ENCODE measurements around the gene STK11. TPM values are rescaled to one million over a fixed set of nuclear protein-coding genes. Genes with fewer than 3 reads are reported as not detected.

STK11 gene
- total RNA-seq, 5 donors from 2014 or later (not counting 1 experiment from before 2014, with no cell fraction given), result 70.2 to 115 (median 99.5) TPM

GRCh38 chr19:1169921-1170885 lies 35.4 kb upstream of the STK11 start:
- H3K4me1 Mint-ChIP-seq, result peaks cover 18 to 36% (median 33%) of the 10 kb centered on the region in 3 donors
- DNase-seq (no peak), ATAC-seq (replicated peaks in 1 of 4) (no peak)
- Histone ChIP-seq H3K36me3 (ENCODE audit: control insufficient read depth in 2 of 2, extremely low read depth in 1 of 2, insufficient read depth in 1 of 2, low read length in 1 of 2) (peaks cover 13 to 17% of the 10 kb centered on the region in 2 donors), H3K4me3 (ENCODE audit: control insufficient read depth in 1 of 2, extremely low read depth in 1 of 2, low read length in 1 of 2) (no peak overlapping the region), H3K9me3 (no peaks in the 10 kb centered on the region), H3K27me3 (replicated peaks in 1 of 2; ENCODE audit: control insufficient read depth in 2 of 2, extremely low read depth in 1 of 2, insufficient read depth in 2 of 2, low read length in 1 of 2) (no peaks in the 10 kb centered on the region), H3K4me1 (ENCODE audit: control insufficient read depth in 1 of 2, extremely low read depth in 1 of 2, insufficient read depth in 2 of 2, low read length in 2 of 2) (peaks cover 2 to 60% of the 10 kb centered on the region in 2 experiments), H3K27ac (ENCODE audit: low read length) (no peak overlapping the region)
- no peaks in the 10 kb centered on the region for H3K9me3 Mint-ChIP-seq
- 89% methylated on average over 50 of the region's 52 CpGs for WGBS (ENCODE audit: insufficient coverage)
- H3K27me3 Mint-ChIP-seq, result no peaks in the 10 kb centered on the region
- no peak overlapping the region for H3K27ac Mint-ChIP-seq
- H3K36me3 Mint-ChIP-seq, result peaks cover 12% of the 10 kb centered on the region
- H3K4me3 Mint-ChIP-seq, result peak overlapping the region; percentile 21 to 38 (median 22)
- ChIA-PET CTCF (no interaction called here), POLR2A (no interaction called here)

- Histone ChIP-seq H3K27me3 (replicated peaks in 1 of 2; ENCODE audit: control insufficient read depth in 2 of 2, extremely low read depth in 1 of 2, insufficient read depth in 2 of 2, low read length in 1 of 2) (no peaks in the 10 kb centered on the region), H3K4me3 (ENCODE audit: control insufficient read depth in 1 of 2, extremely low read depth in 1 of 2, low read length in 1 of 2) (no peak overlapping the region), H3K9me3 (no peaks in the 10 kb centered on the region), H3K27ac (ENCODE audit: low read length) (no peak overlapping the region), H3K4me1 (ENCODE audit: control insufficient read depth in 1 of 2, extremely low read depth in 1 of 2, insufficient read depth in 2 of 2, low read length in 2 of 2) (peaks cover 2 to 60% of the 10 kb centered on the region in 2 experiments), H3K36me3 (ENCODE audit: control insufficient read depth in 2 of 2, extremely low read depth in 1 of 2, insufficient read depth in 1 of 2, low read length in 1 of 2) (peaks cover 12 to 17% of the 10 kb centered on the region in 2 donors)
- ChIA-PET CTCF (no interaction called here), POLR2A (no interaction called here)
- no peak for DNase-seq
- H3K9me3 Mint-ChIP-seq, result no peaks in the 10 kb centered on the region
- ATAC-seq (replicated peaks in 1 of 4), result no peak
- no peaks in the 10 kb centered on the region for H3K27me3 Mint-ChIP-seq
- H3K4me1 Mint-ChIP-seq, result peaks cover 21 to 39% (median 33%) of the 10 kb centered on the region in 3 donors
- H3K27ac Mint-ChIP-seq, result peak overlapping the region; percentile 29 to 55
- H3K36me3 Mint-ChIP-seq, result peaks cover 12% of the 10 kb centered on the region
- 91% methylated on average over 25 of the region's 38 CpGs for WGBS (ENCODE audit: insufficient coverage)
- peak overlapping the region in 2 of 3 donors; percentile 22 to 38 for H3K4me3 Mint-ChIP-seq
Observed at GRCh38 chr19:1170938-1171754, 34.4 kb upstream of the STK11 start.

GRCh38 chr19:1171755-1172352 lies 33.7 kb upstream of the STK11 start:
- peak overlapping the region; percentile 83 to 86 (median 83) for H3K4me3 Mint-ChIP-seq

GRCh38 chr19:1172353-1173158 lies 33.0 kb upstream of the STK11 start:
- Mint-ChIP-seq H3K4me1 (peaks cover 21 to 36% (median 33%) of the 10 kb centered on the region in 3 donors), H3K27ac (peak overlapping the region; percentile 88 to 90), H3K4me3 (peak overlapping the region; percentile 83 to 86 (median 83)), H3K27me3 (no peaks in the 10 kb centered on the region), H3K36me3 (peaks cover 12% of the 10 kb centered on the region), H3K9me3 (no peaks in the 10 kb centered on the region)
- peak overlapping the region; percentile 76 for H3K27ac ChIP-seq (ENCODE audit: low read length)
- H3K9me3 ChIP-seq, result no peaks in the 10 kb centered on the region
- H3K4me1 ChIP-seq (ENCODE audit: control insufficient read depth in 1 of 2, extremely low read depth in 1 of 2, insufficient read depth in 2 of 2, low read length in 2 of 2), result peaks cover 2 to 56% of the 10 kb centered on the region in 2 experiments
- H3K27me3 ChIP-seq (replicated peaks in 1 of 2; ENCODE audit: control insufficient read depth in 2 of 2, extremely low read depth in 1 of 2, insufficient read depth in 2 of 2, low read length in 1 of 2), result peaks cover 0 to 2% of the 10 kb centered on the region in 2 experiments
- no peak for ATAC-seq (replicated peaks in 1 of 4)
- no peak for DNase-seq
- peak overlapping the region; percentile 63 to 83 for H3K4me3 ChIP-seq (ENCODE audit: control insufficient read depth in 1 of 2, extremely low read depth in 1 of 2, low read length in 1 of 2)
- ChIA-PET CTCF (no interaction called here), POLR2A (no interaction called here)
- WGBS (ENCODE audit: insufficient coverage), result 82% methylated on average over 16 of the region's 36 CpGs
- H3K36me3 ChIP-seq (ENCODE audit: control insufficient read depth in 2 of 2, extremely low read depth in 1 of 2, insufficient read depth in 1 of 2, low read length in 1 of 2), result peaks cover 7% of the 10 kb centered on the region in 2 donors

More at GRCh38 chr19:1171755-1172352, 33.7 kb upstream of the STK11 start:
- Histone ChIP-seq H3K27ac (ENCODE audit: low read length) (no peak overlapping the region), H3K9me3 (no peaks in the 10 kb centered on the region), H3K27me3 (replicated peaks in 1 of 2; ENCODE audit: control insufficient read depth in 2 of 2, extremely low read depth in 1 of 2, insufficient read depth in 2 of 2, low read length in 1 of 2) (no peaks in the 10 kb centered on the region), H3K4me3 (ENCODE audit: control insufficient read depth in 1 of 2, extremely low read depth in 1 of 2, low read length in 1 of 2) (no peak overlapping the region), H3K4me1 (ENCODE audit: control insufficient read depth in 1 of 2, extremely low read depth in 1 of 2, insufficient read depth in 2 of 2, low read length in 2 of 2) (peaks cover 2 to 57% of the 10 kb centered on the region in 2 experiments), H3K36me3 (ENCODE audit: control insufficient read depth in 2 of 2, extremely low read depth in 1 of 2, insufficient read depth in 1 of 2, low read length in 1 of 2) (peaks cover 7 to 14% of the 10 kb centered on the region in 2 donors)
- ChIA-PET POLR2A (no interaction called here), CTCF (no interaction called here)
- DNase-seq (no peak), ATAC-seq (replicated peaks in 1 of 4) (no peak)
- peaks cover 21 to 36% (median 33%) of the 10 kb centered on the region in 3 donors for H3K4me1 Mint-ChIP-seq
- WGBS (ENCODE audit: insufficient coverage), result 85% methylated on average over 4 of the region's 15 CpGs
- no peaks in the 10 kb centered on the region for H3K9me3 Mint-ChIP-seq
- H3K36me3 Mint-ChIP-seq, result peaks cover 12% of the 10 kb centered on the region
- no peaks in the 10 kb centered on the region for H3K27me3 Mint-ChIP-seq
- peak overlapping the region; percentile 70 to 76 for H3K27ac Mint-ChIP-seq

GRCh38 chr19:1173159-1173844 lies 32.3 kb upstream of the STK11 start:
- Mint-ChIP-seq H3K27me3 (no peaks in the 10 kb centered on the region), H3K36me3 (peaks cover 12% of the 10 kb centered on the region), H3K9me3 (no peaks in the 10 kb centered on the region), H3K4me1 (peaks cover 21 to 36% (median 33%) of the 10 kb centered on the region in 3 donors), H3K27ac (peak overlapping the region; percentile 88 to 90), H3K4me3 (peak overlapping the region; percentile 83 to 86 (median 83))
- DNase-seq (peak in 3 of 35 experiments; percentile 5 to 42 (median 12)), ATAC-seq (replicated peaks in 1 of 4) (peak; percentile 32 to 43 (median 38))
- Histone ChIP-seq H3K27me3 (replicated peaks in 1 of 2; ENCODE audit: control insufficient read depth in 2 of 2, extremely low read depth in 1 of 2, insufficient read depth in 2 of 2, low read length in 1 of 2) (peaks cover 0 to 4% of the 10 kb centered on the region in 2 experiments), H3K27ac (ENCODE audit: low read length) (peak overlapping the region; percentile 76), H3K4me1 (ENCODE audit: control insufficient read depth in 1 of 2, extremely low read depth in 1 of 2, insufficient read depth in 2 of 2, low read length in 2 of 2) (peaks cover 2 to 49% of the 10 kb centered on the region in 2 experiments), H3K4me3 (ENCODE audit: control insufficient read depth in 1 of 2, extremely low read depth in 1 of 2, low read length in 1 of 2) (peak overlapping the region; percentile 63 to 83), H3K36me3 (ENCODE audit: control insufficient read depth in 2 of 2, extremely low read depth in 1 of 2, insufficient read depth in 1 of 2, low read length in 1 of 2) (peaks cover 5 to 6% of the 10 kb centered on the region in 2 donors), H3K9me3 (no peaks in the 10 kb centered on the region)
- ChIA-PET CTCF (no interaction called here), POLR2A (no interaction called here)
- WGBS (ENCODE audit: insufficient coverage), result 4% methylated on average over 33 of the region's 47 CpGs

Measured in T-cell (primary cell).